ENCODE measurements around the gene RAB9B. TPM values are rescaled to one million over a fixed set of nuclear protein-coding genes. Genes with fewer than 3 reads are reported as not detected.

Gene RAB9B
- polyA plus RNA-seq, 1 donor from 2014 or later: 50.6 TPM

- Histone ChIP-seq H3F3A (ENCODE audit: insufficient read depth, low read length, poor library complexity, severe bottlenecking) (no peaks in the 10 kb centered on the region), H4K20me1 (ENCODE audit: insufficient read depth) (no peaks in the 10 kb centered on the region), H3K36me3 (ENCODE audit: insufficient read depth, low read length) (no peaks in the 10 kb centered on the region), H3K27ac (ENCODE audit: low read length) (peak overlapping the region; percentile 94), H2AFZ (ENCODE audit: low read depth, low read length) (peak overlapping the region; percentile 33), H3K4me2 (ENCODE audit: low read length) (peak overlapping the region; percentile 88), H3K79me2 (replicated peaks; ENCODE audit: insufficient read depth, low read length) (no peaks in the 10 kb centered on the region), H3K9me3 (ENCODE audit: low read length) (no peaks in the 10 kb centered on the region), H3K9me2 (ENCODE audit: insufficient read depth, low read length) (no peaks in the 10 kb centered on the region), H3K9ac (ENCODE audit: low read length) (peak overlapping the region; percentile 94), H3K4me3 (ENCODE audit: low read length) (peak overlapping the region; percentile 76), H3K27me3 (ENCODE audit: insufficient read depth, low read depth, low read length) (no peaks in the 10 kb centered on the region)
- TF ChIP-seq MXI1 (conservative IDR thresholded peaks at IDR 0.05; ENCODE audit: poor library complexity, severe bottlenecking) (no peak), CTCF (IDR thresholded peaks at IDR 0.05; ENCODE audit: poor library complexity, severe bottlenecking) (no peak), POLR2AphosphoS5 (IDR thresholded peaks at IDR 0.05) (no peak)
- TF ChIP-seq, protein P1, sequence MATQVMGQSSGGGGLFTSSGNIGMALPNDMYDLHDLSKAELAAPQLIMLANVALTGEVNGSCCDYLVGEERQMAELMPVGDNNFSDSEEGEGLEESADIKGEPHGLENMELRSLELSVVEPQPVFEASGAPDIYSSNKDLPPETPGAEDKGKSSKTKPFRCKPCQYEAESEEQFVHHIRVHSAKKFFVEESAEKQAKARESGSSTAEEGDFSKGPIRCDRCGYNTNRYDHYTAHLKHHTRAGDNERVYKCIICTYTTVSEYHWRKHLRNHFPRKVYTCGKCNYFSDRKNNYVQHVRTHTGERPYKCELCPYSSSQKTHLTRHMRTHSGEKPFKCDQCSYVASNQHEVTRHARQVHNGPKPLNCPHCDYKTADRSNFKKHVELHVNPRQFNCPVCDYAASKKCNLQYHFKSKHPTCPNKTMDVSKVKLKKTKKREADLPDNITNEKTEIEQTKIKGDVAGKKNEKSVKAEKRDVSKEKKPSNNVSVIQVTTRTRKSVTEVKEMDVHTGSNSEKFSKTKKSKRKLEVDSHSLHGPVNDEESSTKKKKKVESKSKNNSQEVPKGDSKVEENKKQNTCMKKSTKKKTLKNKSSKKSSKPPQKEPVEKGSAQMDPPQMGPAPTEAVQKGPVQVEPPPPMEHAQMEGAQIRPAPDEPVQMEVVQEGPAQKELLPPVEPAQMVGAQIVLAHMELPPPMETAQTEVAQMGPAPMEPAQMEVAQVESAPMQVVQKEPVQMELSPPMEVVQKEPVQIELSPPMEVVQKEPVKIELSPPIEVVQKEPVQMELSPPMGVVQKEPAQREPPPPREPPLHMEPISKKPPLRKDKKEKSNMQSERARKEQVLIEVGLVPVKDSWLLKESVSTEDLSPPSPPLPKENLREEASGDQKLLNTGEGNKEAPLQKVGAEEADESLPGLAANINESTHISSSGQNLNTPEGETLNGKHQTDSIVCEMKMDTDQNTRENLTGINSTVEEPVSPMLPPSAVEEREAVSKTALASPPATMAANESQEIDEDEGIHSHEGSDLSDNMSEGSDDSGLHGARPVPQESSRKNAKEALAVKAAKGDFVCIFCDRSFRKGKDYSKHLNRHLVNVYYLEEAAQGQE (IDR thresholded peaks at IDR 0.05; ENCODE audit: borderline replicate concordance): no peak
Observed at GRCh38 chrX:103831342-103831802, 685 bp downstream of the RAB9B start.

DNA sequence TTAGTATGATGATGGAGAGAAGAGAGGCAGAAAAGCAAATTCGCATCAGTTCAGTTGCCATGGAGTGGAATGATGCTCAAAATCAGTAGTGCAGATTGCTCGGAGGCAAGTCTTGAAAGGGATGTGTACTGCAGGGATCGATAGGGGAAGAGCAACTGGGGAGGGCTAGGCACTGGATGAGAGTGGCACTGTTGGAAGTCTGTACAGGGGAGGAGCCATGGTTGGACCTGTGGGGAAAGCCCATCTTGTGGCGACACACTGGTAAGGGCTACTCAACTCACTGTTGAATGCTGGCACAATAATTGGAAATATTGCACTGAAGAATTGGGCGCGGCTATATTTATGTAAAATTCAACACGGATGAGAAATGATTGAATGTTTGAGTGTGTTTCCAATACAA, 1.2 kb downstream of the RAB9B start:
- Histone ChIP-seq H2AFZ (ENCODE audit: low read depth, low read length) (no peak overlapping the region), H4K20me1 (ENCODE audit: insufficient read depth) (no peaks in the 10 kb centered on the region), H3K4me3 (ENCODE audit: low read length) (peak overlapping the region; percentile 76), H3K36me3 (ENCODE audit: insufficient read depth, low read length) (no peaks in the 10 kb centered on the region), H3K27ac (ENCODE audit: low read length) (peak overlapping the region; percentile 94), H3K27me3 (ENCODE audit: insufficient read depth, low read depth, low read length) (no peaks in the 10 kb centered on the region), H3F3A (ENCODE audit: insufficient read depth, low read length, poor library complexity, severe bottlenecking) (no peaks in the 10 kb centered on the region), H3K4me2 (ENCODE audit: low read length) (peak overlapping the region; percentile 88), H3K9ac (ENCODE audit: low read length) (peak overlapping the region; percentile 94), H3K79me2 (replicated peaks; ENCODE audit: insufficient read depth, low read length) (no peaks in the 10 kb centered on the region), H3K9me2 (ENCODE audit: insufficient read depth, low read length) (no peaks in the 10 kb centered on the region), H3K9me3 (ENCODE audit: low read length) (no peaks in the 10 kb centered on the region)
- no peak for TF ChIP-seq TAF1 (IDR thresholded peaks at IDR 0.05; ENCODE audit: low read depth)

GRCh38 chrX:103828529-103828928, 3.5 kb downstream of the RAB9B start:
- no peaks in the 10 kb centered on the region for H3K36me3 ChIP-seq (ENCODE audit: insufficient read depth, low read length)
- TF ChIP-seq EP300 (conservative IDR thresholded peaks at IDR 0.05; ENCODE audit: poor library complexity, severe bottlenecking) (no peak), TAF1 (IDR thresholded peaks at IDR 0.05; ENCODE audit: low read depth) (no peak), MXI1 (conservative IDR thresholded peaks at IDR 0.05; ENCODE audit: poor library complexity, severe bottlenecking) (no peak), CTCF (IDR thresholded peaks at IDR 0.05; ENCODE audit: poor library complexity, severe bottlenecking) (no peak), POLR2AphosphoS5 (IDR thresholded peaks at IDR 0.05) (no peak), EZH2 (IDR thresholded peaks at IDR 0.05; ENCODE audit: borderline replicate concordance, insufficient read depth, low read length, poor library complexity, severe bottlenecking) (no peak), RAD21 (conservative IDR thresholded peaks at IDR 0.05) (no peak), SMC3 (conservative IDR thresholded peaks at IDR 0.05; ENCODE audit: poor library complexity) (no peak)
- TF ChIP-seq, protein P1 (IDR thresholded peaks at IDR 0.05; ENCODE audit: borderline replicate concordance): no peak
- no peaks in the 10 kb centered on the region for H3F3A ChIP-seq (ENCODE audit: insufficient read depth, low read length, poor library complexity, severe bottlenecking)
- no peaks in the 10 kb centered on the region for H3K9me3 ChIP-seq (ENCODE audit: low read length)
- H4K20me1 ChIP-seq (ENCODE audit: insufficient read depth): no peaks in the 10 kb centered on the region
- H3K9me2 ChIP-seq (ENCODE audit: insufficient read depth, low read length): no peaks in the 10 kb centered on the region
- H3K27me3 ChIP-seq (ENCODE audit: insufficient read depth, low read depth, low read length): no peaks in the 10 kb centered on the region
- no peak overlapping the region for H2AFZ ChIP-seq (ENCODE audit: low read depth, low read length)
- H3K27ac ChIP-seq (ENCODE audit: low read length): no peak overlapping the region
- H3K79me2 ChIP-seq (replicated peaks; ENCODE audit: insufficient read depth, low read length): no peaks in the 10 kb centered on the region
- no peak overlapping the region for H3K4me3 ChIP-seq (ENCODE audit: low read length)
- no peak overlapping the region for H3K4me2 ChIP-seq (ENCODE audit: low read length)
- H3K9ac ChIP-seq (ENCODE audit: low read length): no peak overlapping the region
